Measurements from ENCODE around the gene ZBP1.

ZBP1 gene, protein sequence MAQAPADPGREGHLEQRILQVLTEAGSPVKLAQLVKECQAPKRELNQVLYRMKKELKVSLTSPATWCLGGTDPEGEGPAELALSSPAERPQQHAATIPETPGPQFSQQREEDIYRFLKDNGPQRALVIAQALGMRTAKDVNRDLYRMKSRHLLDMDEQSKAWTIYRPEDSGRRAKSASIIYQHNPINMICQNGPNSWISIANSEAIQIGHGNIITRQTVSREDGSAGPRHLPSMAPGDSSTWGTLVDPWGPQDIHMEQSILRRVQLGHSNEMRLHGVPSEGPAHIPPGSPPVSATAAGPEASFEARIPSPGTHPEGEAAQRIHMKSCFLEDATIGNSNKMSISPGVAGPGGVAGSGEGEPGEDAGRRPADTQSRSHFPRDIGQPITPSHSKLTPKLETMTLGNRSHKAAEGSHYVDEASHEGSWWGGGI

DNA sequence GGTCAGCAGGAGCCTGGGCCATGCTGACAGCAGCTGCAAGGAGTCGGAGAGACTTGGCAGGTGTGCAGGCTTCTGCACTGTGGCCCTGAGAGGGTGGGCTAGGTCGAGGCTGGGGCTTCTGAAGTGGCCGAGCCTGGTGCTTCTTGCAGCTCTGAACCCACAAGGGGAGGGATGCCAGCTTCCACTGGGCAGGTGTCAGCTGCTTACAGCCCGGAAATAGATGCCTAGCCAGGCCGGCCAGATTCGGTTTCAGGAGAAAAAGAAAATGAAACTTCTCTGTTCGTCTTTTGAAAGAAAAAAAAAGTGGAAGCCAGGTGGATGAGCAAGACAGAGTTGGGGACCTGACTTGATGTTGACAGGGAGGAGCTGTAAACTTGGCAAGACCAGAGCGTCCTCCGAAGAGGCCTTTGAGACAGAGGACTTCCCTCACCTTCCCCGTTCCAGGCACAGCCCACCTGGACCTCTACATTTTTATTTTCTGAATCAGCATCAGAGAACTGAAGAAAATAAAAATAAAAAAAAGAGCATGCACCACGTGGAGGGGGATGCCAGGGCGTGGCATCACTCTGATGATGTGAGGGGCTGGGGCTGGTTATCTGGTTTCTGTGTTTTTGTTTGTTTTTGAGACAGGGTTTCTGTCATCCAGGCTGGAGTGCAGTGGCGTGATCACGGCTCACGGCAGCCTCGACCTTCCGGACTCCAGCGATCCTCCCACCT, at the start of gene ZBP1:
ZBP1 (minus strand) TSS at position 153 of the 717 bp plus-strand sequence; CDS start at position 22, 131 bp downstream.
- no peak for DNase-seq

DNA sequence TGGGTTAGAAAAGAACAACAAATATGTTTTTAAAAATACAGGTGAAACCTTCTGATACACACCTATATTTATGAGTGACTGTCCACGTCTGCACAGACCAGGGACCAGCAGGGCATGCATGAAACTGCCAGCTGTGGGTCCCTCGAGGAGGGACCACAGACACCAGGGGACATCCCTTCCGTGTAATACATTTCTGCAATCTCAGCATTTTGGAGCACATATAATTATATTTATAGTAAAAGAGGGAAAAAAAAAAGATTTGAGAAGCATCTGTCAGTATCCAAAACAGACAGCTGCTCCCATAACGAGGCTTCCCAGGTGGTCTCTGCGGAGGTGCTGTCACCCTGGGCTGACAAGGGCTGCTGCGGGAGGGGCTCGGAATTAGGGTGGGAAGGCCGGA, 49.4 kb upstream of the ZBP1 start:
- DNase-seq = no peak

DNA sequence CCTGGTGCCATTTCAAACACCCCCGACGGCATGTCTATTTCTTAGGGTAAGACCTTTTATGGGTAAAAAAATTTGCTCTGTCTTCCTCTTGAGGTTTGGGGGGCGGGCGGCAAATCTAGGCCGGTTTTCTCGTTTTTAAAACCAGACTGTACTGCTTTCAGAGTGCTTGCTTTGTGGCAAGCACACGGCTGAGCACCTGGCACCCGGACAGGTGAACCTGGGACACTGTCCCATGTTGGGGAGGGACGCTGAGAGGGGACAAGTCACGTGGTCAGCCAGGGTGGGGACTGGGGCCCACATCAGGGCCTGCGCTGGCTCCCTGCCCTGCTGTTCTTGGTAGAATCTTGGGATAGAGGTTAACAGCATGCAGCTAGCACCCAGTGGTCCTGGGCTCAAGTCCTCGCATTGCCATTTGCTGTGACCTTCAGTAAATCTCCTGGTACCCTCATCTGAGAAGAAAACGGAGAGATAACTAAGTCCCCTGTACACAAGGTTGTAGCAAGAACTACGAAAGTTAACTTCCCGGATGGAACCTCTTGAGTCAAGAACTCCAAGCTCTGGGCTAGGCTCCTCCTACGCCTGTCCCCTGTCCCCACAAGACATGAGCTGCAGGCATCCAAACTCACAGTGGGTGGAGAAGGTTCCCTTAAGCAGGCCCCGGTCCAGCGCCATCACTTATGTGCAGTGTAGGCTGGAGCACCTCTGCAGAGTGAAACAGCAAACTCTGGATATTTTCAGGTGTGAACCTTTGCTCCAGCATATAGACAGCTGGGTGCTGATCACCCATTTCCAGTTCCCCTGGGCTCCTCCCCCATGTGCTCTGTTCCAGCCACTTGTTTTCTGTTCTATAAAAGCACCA, 47.9 kb upstream of the ZBP1 start:
- DNase-seq = no peak

DNA sequence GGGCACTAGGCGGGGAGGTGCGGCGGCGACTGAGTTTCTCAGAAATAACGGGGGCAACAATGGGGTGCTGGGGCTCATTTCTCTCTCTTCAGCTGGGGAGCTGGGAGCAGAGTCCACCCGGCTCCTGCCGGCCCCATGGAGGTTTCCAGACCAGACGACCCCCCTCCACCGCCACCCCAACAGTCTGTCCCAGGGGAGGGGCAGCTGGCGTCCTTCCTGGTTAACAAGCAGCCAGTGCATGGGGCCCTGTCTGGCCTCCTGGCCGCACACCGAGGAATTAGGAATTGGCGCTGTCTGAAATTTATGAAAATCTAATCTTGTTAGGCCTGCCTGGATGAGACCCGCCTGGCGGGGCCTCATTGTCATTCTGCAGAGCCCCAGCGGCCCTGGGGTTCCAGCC, 47.2 kb upstream of the ZBP1 start:
- no peak for DNase-seq

DNA sequence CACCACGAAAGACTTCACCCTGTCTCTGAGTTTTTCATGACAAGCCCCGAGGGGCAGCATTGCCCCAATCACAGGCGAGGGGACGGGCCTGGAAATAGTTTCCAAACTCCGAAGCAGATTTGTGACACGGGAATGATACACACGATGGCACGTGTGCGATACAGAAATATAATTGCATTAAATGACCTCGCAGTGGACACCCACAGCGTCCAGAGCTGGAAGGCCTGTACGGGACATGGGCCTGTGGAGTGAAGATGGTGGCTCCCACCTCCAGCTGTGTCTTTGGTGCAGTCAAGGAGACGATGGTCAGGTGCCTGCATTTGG, 46.6 kb upstream of the ZBP1 start:
- DNase-seq = no peak

DNA sequence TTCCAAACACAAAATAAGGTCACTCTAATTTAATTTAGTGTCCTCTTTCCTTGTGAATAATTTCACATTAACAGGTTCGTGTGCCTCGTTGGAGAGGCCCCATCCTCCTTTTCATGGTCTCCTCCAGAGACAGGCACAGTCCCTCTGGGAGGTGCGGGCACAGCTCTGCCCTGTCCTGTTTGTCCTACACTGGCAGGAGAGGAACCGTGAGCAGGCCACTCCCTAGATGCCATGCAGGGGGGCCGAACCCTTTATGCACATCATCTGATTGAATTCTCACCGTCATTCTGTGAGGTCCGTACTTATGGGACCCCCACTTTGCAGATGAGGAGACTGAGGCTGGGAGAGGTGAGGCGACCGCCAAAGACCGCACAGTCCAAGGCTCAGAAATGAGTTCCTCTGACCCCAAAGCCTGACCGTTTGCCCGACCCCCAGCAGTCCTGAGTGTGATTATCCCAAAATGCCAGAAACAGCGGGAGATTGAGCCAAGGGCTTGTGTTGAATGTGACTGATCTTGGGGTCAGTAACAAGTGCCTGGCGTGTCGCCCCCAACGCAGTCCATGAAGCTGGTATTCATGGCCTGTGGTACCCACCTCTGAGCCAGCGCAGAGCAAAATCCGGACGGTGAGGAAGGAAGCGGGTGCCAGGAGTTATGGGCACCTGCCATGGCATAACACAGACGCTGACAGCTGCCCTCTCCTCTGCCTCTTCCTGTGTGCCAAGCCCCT, 46.0 kb upstream of the ZBP1 start:
- DNase-seq = no peak

DNA sequence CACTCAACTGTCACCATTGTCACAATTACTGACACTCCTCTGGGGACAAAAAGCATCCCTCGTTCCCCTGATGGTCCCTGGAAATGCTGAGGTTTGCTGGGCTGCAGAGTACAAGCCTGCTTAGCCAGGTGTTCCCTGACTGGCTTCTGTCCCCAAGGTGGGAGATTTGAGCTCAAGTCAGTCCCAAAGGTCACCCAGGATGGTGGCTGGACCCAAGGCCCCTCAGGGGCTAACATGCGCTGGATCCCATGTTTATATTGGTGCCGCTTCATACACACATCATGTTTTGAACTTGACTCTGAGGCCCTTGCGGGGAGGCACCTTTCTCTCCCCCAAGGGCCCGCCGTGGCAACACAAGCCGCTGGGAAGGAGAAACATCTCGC, 45.4 kb upstream of the ZBP1 start:
- DNase-seq = no peak

DNA sequence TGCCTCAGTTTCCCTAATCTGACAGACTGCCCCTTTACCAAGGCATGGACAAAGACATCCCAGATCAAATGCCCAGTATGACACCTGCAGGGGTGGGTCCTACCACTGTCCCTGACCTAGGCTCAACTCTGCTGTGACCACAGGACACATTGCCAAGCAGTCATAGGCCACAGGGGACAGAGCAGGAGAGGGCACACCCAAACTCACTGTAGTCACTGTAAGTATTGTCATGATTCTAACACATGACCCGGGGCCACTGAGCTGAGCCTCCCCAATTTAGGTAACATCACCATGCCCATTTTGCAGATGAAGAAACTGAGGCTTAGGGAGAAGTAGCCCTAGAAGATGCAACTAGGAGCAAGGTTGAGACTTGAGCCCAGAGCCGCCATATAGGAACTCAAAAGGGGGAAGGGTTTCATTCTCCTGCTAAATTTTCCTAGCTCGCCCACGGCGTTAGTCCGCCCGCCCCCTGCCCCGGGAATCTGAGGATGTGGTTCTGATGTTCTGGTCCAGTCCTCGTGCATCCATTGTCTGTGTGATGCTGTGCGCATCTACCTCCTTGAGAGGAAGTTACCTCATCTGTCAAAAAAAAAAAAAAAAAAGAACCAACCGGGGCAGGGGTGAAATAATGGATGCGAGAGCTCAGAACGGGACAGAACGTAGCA, 44.8 kb upstream of the ZBP1 start:
- no peak for DNase-seq

DNA sequence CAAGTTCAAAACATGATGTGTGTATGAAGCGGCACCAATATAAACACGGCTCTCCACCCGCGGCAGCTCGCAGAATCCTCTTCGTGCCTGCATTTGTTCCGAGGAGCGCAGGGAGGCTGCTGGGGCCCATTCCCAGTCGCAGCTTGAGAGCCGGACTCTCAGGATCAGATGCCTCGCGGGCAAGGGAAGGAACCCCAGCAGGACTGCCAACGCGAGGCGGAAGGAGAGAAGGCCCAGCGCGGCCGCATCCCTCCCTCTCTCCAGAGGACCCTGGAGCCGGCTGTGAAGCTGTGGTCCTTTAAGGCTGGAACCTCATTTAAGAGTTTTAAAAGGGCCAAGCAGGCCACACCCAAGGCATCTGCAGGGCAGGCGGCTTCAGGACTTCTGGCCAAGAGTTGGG, 44.2 kb upstream of the ZBP1 start:
- DNase-seq = no peak

DNA sequence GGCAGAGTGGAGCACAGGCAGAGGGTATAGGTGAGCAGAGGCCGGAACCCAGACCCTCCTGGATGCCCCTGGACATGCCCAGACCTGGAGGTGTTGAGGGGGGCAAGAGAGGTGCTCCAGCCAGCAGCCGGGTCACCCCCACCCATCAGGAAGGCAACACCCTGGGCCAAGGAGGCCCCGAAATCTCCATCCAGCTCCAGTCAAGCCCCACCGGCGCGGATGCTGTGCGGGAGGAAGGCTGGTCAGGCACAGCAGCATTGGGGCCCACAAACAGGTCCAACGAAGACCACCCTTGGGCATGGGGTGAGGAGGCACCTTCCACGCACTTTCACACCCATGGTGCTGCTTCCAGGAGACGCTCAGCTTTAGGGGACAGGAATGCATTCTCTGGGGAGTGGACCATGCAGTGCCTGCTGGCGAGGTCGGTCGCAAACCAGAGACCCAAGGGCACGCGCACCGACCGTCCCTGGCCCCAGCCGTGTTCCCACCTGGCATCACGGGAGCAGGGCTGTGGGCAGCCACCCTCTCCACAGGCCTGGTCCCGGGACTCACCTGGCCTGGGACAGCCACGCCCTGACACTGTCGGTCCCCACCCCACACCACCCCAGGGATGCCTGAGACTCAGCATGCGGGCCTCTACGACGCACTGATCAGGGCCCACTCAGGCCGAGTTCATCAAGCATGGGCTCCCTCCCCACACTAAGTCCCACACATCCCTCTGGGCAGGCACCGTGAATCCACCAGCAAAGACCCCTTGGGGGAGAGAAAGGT, 43.6 kb upstream of the ZBP1 start:
- no peak for DNase-seq

DNA sequence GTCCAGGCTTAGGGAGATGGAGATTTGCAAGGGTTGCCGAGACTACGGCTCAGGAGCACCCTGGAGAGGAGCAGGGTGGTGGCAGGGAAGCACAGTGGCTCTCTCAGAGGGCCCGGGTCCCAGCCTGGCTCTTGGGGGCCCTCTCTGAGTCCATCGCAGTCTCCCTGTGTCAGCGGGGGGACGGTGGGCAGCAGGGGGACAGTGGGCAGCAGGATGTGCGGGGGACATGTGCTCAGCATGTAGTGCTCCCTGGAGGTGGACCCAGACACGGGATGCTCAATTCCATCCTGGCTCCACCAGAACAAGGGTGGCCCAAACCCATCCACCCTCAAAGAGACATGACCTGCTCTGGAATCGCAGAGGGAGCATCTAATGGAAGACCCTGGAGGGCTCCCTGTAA, 43.0 kb upstream of the ZBP1 start:
- no peak for DNase-seq

DNA sequence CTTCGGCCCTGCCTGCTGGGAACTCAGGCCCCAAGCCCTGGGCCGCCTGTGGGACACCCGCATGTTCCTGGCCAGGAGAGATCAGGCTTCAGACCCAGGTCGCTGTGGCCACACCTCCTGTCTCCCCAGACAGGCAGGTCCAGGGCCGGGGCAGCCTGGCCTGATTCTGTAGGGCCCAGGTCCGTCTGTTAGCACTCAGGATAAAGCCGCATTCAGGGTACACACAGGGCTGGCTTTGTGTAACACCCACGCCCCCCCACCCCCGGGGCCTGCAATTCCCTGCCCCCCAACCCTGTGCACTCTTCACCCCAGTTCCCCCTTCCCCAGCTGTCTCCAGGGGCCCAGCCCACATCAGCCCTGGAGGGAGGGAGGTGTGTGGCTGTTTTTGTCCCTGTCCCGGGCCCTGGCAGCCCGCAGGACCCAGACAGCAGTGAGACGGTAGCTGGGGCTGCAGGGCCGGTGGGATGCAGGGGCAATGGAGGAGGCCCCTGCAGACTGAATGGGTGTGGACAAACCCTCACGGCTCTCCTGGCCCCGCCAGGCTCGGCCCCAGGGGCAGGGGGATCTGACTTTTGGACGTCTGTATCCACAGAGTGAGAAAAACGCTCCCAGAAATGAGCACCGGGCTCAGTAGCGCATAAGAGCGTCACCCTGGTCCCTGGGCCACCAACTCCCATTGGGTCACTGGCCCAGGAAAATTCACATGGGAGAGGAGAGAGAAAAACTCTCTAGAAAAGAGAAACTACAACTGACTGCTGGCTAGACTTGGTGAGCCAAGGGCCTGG, 42.4 kb upstream of the ZBP1 start:
- DNase-seq = no peak

DNA sequence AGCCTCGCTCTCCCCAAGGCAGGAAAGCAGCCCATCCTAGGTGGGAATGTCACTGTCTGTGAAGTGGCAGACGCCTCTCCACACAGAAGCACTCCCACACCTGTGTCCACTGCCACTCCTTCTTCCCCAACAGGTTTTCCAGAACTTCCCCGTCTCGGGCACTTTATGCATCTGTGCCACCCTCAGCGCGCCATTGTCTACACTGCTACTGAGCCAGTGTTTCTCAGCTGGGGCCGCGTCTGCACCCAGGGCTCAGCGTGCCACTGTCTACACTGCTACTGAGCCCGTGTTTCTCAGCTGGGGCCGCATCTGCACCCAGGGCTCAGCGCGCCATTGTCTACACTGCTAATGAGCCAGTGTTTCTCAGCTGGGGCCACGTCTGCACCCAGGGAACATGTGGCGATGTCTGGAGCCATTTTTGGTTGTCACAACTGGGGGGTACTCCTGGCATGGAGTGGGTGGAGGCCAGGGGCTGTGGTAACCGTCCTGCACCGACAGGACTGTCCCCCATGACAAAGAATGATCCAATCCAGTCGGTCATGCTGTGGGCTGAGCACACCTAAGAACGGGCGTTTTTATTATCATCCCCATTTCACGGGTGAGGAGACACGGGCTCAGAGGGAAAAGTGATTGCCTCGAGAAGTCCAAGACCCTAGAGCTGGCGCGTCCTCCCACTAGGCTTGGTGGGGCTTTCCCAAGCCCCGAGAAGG, 41.7 kb upstream of the ZBP1 start:
- DNase-seq = no peak

DNA sequence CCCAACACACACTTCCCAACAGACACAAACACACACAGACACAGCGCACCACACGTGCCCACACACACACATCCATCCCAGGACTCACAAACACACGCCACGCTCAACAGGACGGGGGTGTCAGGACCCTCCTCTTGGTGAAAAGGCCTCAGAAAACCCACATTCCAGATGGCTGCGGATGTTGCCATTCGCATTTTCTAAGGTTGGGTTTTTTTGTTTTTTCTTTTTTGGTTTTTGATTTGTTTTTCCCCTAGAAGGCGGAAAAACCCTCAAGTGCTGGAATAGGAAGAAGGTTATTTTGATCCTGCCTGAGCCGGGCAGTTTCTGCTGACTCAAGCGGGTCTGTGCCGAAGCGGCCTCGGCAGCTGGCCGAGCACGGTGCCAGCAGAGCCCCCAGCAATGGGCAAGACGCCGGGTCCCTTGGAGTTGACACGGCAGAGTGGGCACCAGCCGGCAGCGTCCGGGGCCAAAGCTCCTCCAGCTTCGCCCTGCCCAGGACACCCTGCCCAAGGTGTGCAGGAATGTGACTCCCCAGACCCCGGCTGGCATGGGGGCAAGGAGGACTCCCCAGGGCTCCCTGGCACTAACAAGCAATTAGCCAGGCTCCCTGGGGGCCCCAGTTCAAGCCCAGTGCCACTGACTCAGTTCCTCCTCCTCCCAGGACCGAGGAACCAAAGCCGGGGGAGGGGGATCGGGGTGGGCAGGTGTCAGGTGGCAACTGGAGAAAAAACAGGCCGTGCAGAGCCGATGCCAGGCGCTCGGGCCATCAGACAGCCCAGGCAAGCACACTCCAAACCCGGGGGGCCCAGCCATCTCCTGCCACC, 40.9 kb upstream of the ZBP1 start:
- no peak for DNase-seq

DNA sequence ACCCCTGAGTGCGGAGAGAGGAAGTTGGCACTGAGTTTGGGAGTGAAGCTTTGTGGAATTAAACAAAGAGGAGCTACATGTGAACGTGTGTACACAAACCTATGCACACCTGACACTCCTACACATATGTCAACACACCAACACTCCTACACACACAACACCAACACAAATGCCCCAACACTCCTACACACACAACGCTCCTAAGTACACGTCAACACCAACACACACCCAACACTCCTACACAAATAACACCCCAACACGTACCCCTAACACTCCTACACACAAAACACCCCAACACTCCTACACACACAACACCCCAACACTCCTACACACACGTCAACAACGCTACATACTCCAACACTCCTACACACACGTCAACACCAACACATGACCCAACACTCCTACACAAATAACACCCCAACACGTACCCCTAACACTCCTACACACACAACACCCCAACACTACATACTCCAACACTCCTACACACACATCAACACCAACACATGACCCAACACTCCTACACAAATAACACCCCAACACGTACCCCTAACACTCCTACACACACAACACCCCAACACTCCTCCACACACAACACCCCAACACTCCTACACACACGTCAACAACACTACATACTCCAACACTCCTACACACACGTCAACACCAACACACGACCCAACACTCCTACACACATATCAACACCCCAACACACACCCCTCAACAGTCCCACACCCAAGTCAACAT, 40.1 kb upstream of the ZBP1 start:
- DNase-seq = no peak

DNA sequence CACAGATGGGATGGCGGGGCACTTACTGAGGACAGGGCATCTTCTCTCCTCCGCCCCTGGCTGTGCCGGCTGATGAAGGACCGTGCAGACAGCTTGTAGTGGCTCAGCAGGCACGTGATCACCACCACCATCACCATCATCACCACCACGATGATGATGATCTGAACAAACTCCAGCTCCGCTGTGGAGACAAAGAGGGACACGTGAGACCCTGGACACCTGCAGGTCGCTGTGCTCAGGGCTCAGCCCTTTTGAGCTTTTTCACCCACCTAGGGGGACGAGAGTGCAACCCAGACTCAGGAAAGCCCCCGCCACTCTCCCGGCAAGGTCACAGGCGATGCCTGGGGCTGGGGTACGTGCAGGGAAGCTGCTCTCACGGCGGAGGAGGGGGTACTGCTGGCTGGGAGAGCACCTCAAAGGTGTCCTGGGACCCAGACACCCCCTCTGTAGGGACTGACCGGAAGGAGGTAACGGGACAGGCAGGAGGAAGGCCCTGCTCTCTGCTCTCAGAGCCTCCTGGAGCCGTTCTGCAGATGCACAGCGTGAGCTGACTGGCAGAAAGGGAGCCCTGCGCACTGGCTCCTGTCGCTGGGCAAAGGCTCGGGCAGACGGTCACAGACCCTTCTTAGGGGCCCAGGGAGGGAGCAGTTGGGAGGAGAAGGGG, 39.4 kb upstream of the ZBP1 start:
- no peak for DNase-seq

DNA sequence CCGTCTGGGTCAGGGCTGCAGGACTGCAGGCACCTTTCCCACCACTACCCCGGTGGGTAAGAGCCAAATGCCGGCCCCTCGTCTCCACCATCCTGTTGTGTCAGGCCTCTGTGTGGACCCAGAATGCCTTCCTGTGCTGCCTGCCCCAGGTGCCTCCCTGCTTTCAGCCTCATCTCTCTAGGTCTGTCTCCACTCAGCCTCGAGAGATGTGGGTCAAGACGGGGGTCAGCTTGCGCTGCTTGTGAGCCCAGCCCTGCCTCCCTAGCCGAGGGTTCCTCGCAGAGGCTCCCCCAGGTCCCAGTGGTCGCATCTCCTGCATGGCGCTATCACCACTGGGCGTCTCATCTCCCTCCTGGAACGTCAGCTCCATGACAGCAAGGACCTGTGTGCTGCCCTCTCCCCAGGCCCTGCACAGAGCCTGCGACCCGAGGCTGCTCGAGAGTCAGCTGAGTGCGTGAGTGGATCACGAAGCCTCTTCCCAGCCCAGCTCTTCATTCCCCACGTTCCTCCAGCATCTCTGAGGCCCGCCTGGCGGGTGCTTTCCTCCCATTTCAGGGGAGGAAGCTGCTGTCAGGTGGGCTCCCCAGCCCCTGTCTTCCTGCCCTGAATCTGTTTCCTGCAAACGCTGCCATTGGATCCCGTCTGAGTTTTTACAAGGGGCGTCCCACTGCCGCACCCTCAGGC, 38.7 kb upstream of the ZBP1 start:
- no peak for DNase-seq

All from NCI-H2081 (cell line).